ENCODE data around the gene COQ8B. TPM values are rescaled to one million over a fixed set of nuclear protein-coding genes. Genes with fewer than 3 reads are reported as not detected.

The COQ8B gene
- total RNA-seq, 2 experiments from 2014 or later = 21.5 to 27.2 TPM

Other genes starting within 250 kb of the COQ8B start
- gene SPTBN4, start 249.9 kb downstream of the COQ8B start, total RNA-seq = under 1 TPM in 1 of 2 experiments, not detected in 1; 0.47 TPM
- gene SHKBP1, start 140.0 kb downstream of the COQ8B start, total RNA-seq = 100 to 1,000 TPM; 116 to 124 TPM
- 10 to 100 TPM; 54.3 to 54.7 TPM for gene LTBP4, start 115.5 kb downstream of the COQ8B start, total RNA-seq
- 1 to 10 TPM; 5.1 to 6.0 TPM for gene NUMBL, start 26.2 kb downstream of the COQ8B start, total RNA-seq
- 1 to 10 TPM; 4.7 to 5.3 TPM for gene ITPKC, start 226 bp upstream of the COQ8B start, total RNA-seq
- gene ACTMAP, start 33.6 kb upstream of the COQ8B start, total RNA-seq = 10 to 100 TPM; 15.2 to 17.1 TPM
- gene SNRPA, start 34.3 kb upstream of the COQ8B start, total RNA-seq = 100 to 1,000 TPM; 175 to 183 TPM
- not detected for gene MIA, start 58.6 kb upstream of the COQ8B start, total RNA-seq
- gene RAB4B, start 61.4 kb upstream of the COQ8B start, total RNA-seq = 10 to 100 TPM; 50.2 to 53.1 TPM
- gene EGLN2, start 82.3 kb upstream of the COQ8B start, total RNA-seq = 100 to 1,000 TPM; 121 to 126 TPM
- gene CYP2A6, start 133.6 kb upstream of the COQ8B start, total RNA-seq = not detected
- gene CYP2A7, start 165.3 kb upstream of the COQ8B start, total RNA-seq = not detected

Data from activated CD8-positive, alpha-beta T cell treated with anti-CD3 and anti-CD28 coated beads, Interleukin-2, amount 10 ng/mL, durations not matched to agents 7 days and 5 days (primary cell).